Epithelial cell of umbilical artery (primary cell): ENCODE data around the gene CFAP92. TPM values are rescaled to one million over a fixed set of nuclear protein-coding genes. Genes with fewer than 3 reads are reported as not detected.

Source experiments
- total RNA-seq: library from RNA; depleted of rRNA; stranded (reverse); fragments of >200 nt; gene quantifications from 2 replicates; pipeline ENCODE4 v1.2.3, GENCODE V29; 2014

Gene CFAP92
- total RNA-seq = not detected in 2 replicates

GRCh38 chr3:128993461-128994172, at the start of gene CFAP92:
TSS of gene CFAP92 (minus strand) at chr3:128994076. CDS start at chr3:128993304, 772 bp downstream.

GRCh38 chr3:129001101-129001805, 7.4 kb upstream of the CFAP92 start, which contains the start of gene EFCC1:
TSS of gene EFCC1 (plus strand) at chr3:129001304. CDS start at chr3:129001629, 325 bp downstream.

GRCh38 chr3:128879125-128879969, 114.5 kb downstream of the CFAP92 start, which contains the start of gene ACAD9:
TSS of gene ACAD9 (plus strand) at chr3:128879620. CDS start at chr3:128879692, 72 bp downstream.

Other genes with a start within 250 kb of the CFAP92 start
- gene ACAD9, start 114.5 kb downstream of the CFAP92 start, total RNA-seq = 38.7 and 44.8 TPM in 2 replicates
- gene EFCC1, start 7.2 kb upstream of the CFAP92 start, total RNA-seq = 0.32 TPM in 1 of 2 replicates, not detected in the other
- 0.32 TPM in 1 of 2 replicates, not detected in the other for gene GP9, start 66.7 kb upstream of the CFAP92 start, total RNA-seq
- 16.9 and 20.5 TPM in 2 replicates for gene RAB43, start 127.7 kb upstream of the CFAP92 start, total RNA-seq
- gene ISY1, start 167.0 kb upstream of the CFAP92 start, total RNA-seq = 53.9 and 63.1 TPM in 2 replicates
- 298 and 320 TPM in 2 replicates for gene CNBP, start 189.8 kb upstream of the CFAP92 start, total RNA-seq